ENCODE measurements around the gene DPP6. TPM values are rescaled to one million over a fixed set of nuclear protein-coding genes. Genes with fewer than 3 reads are reported as not detected.

The DPP6 gene
- total RNA-seq, 4 donors from 2014 or later = 0.38 TPM; not detected in 2

DNA sequence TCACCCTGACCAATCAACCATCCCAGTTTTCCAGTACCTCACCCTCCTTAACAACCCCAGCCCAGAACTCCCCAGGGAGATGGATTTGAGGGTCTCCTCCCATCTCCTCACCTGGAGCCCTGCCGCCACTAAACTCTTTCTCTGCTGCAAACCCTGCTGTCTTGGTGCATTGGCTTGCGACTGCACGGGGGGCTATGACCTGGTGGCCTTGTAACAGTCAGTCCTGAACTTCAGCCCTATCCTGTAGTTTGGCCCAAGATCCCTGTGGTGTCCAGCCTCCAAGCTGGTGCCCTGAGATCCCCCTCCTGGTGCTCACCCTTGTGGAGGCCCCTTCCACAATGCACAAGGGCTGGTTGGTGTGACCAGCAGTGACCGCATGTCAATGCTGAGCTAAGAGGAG is 858.8 kb downstream of the DPP6 start:
- Histone ChIP-seq H3K36me3 (no peaks in the 10 kb centered on the region), H3K4me3 (no peak overlapping the region), H3K4me1 (peaks cover 4 to 15% (median 6%) of the 10 kb centered on the region in 3 donors), H3K9me3 (peaks cover 0 to 12% (median 0%) of the 10 kb centered on the region in 3 donors), H3K27me3 (peaks cover 0 to 41% (median 3%) of the 10 kb centered on the region in 4 donors), H3K27ac (no peak overlapping the region)
- 94 to 100% methylated on average over 2 to 4 of the region's 4 CpGs for WGBS, 2 donors
- intact Hi-C loops (cut with DNase I) = no loop called here
- no peak for DNase-seq
- TF ChIP-seq POLR2A (IDR thresholded peaks at IDR 0.05) = no peak
- TF ChIP-seq, protein P1, sequence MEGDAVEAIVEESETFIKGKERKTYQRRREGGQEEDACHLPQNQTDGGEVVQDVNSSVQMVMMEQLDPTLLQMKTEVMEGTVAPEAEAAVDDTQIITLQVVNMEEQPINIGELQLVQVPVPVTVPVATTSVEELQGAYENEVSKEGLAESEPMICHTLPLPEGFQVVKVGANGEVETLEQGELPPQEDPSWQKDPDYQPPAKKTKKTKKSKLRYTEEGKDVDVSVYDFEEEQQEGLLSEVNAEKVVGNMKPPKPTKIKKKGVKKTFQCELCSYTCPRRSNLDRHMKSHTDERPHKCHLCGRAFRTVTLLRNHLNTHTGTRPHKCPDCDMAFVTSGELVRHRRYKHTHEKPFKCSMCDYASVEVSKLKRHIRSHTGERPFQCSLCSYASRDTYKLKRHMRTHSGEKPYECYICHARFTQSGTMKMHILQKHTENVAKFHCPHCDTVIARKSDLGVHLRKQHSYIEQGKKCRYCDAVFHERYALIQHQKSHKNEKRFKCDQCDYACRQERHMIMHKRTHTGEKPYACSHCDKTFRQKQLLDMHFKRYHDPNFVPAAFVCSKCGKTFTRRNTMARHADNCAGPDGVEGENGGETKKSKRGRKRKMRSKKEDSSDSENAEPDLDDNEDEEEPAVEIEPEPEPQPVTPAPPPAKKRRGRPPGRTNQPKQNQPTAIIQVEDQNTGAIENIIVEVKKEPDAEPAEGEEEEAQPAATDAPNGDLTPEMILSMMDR (IDR thresholded peaks at IDR 0.05) = no peak

DNA sequence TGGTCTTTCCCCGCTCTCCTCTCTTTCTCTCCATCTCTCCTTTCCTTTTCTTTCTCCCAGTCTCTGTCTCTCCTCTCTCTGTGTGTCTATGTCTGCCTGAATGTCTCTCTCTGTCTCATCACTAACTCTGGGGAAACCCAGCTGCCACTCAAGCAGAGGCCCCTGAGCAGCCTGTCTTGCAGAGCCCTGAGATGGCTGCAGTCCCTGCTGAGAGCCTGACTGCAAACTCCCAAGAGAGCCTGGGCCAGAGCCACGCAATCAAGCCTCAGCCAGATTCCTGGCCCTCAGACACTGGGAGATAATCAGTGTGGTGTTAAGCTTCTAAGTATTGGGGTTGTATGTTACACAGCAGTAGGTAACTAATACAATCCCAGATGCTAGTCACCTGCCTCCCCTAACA is 859.2 kb downstream of the DPP6 start:
- Histone ChIP-seq H3K27me3 (peaks cover 0 to 46% (median 3%) of the 10 kb centered on the region in 4 donors), H3K9me3 (peaks cover 0 to 12% (median 0%) of the 10 kb centered on the region in 3 donors), H3K36me3 (no peaks in the 10 kb centered on the region), H3K4me1 (peaks cover 4 to 15% (median 6%) of the 10 kb centered on the region in 3 donors), H3K4me3 (no peak overlapping the region), H3K27ac (no peak overlapping the region)
- no peak for TF ChIP-seq POLR2A (IDR thresholded peaks at IDR 0.05)
- TF ChIP-seq, protein P1 (IDR thresholded peaks at IDR 0.05) = no peak
- 0 to 54% methylated on average over 1 to 2 of the region's 2 CpGs for WGBS, 2 donors
- intact Hi-C loops (cut with DNase I) = no loop called here
- no peak for DNase-seq

DNA sequence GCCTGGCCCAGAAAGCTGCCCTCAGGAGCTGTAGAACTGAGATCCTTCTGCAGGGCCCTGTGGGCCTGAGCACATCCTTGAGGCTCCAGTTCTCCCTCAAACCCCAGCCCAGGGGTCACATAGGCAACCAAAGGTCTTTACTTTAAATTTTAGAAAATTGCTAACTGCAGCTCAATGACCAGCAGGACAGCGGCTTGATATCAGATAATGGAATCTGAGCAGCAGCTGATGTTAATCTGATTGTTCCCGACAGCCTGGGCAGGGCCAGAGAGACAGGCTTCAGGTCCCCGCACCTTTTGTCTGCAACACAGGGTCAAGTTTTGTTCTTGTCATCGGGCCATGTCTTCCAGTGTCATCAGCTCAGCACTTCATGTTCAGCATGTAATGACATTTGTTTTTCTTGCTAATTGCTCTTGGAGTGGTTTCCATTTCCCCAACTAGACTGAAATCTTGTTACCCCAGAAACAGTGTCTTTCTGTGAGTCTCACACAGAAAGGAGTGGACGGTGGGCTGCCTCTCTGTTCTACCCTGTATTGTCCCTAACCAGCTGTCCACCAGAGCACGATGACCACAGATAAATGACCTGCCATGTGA is 859.8 kb downstream of the DPP6 start:
- H3K27me3 ChIP-seq = peaks cover 0 to 51% (median 3%) of the 10 kb centered on the region in 4 donors
- no peak overlapping the region for H3K4me3 ChIP-seq
- DNase-seq = no peak
- TF ChIP-seq, protein P1 (IDR thresholded peaks at IDR 0.05) = no peak
- H3K36me3 ChIP-seq = no peaks in the 10 kb centered on the region
- WGBS, 2 donors = 68 to 79% methylated on average over 5 to 6 of the region's 6 CpGs
- H3K4me1 ChIP-seq = peaks cover 4 to 15% (median 6%) of the 10 kb centered on the region in 3 donors
- peaks cover 0 to 12% (median 0%) of the 10 kb centered on the region in 3 donors for H3K9me3 ChIP-seq
- no peak overlapping the region for H3K27ac ChIP-seq
- intact Hi-C loops (cut with DNase I) = no loop called here

DNA sequence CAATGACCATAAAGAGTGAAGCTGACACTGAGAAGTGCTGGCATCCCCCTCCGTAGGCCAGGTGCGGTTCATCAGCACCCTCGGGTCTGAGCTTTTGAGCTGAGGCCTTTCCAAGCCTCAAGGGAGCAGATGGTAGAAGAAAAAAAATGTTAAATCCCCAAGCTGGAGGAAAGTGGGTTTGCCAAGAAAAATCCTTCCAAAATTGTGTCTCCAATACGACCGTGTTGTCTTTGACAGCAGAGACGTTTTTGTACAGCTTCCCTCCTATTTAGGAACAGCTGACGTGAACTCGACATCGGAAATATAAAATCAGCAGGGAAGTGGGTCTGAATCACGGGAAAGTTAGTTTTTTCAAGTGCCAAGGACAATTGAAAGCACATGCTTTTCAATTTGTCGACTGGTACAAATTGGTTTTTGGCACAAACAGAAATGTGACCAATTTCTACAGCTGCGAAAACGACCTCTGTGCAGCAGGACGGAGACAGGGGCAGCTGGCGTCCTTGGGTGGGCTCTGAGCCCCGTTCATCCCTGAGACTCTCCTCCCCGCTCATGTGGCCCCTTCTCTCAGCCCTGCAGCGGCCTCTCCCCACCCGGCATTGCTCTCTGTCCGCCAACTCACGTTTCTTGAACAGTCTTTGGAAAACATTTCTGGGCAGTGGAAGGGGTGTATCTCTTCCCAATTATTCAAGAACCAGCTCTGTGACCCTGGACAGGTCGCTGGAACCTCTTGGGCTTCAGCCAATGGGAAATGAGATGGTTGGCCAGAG is 860.9 kb downstream of the DPP6 start:
- H3K4me1 ChIP-seq = peaks cover 4 to 15% (median 6%) of the 10 kb centered on the region in 3 donors
- peaks cover 0 to 53% (median 3%) of the 10 kb centered on the region in 4 donors for H3K27me3 ChIP-seq
- no peak for DNase-seq
- intact Hi-C loops (cut with DNase I) = no loop called here
- no peaks in the 10 kb centered on the region for H3K36me3 ChIP-seq
- 64 to 65% methylated on average over 18 to 21 of the region's 22 CpGs for WGBS, 2 donors
- no peak overlapping the region for H3K4me3 ChIP-seq
- no peak for TF ChIP-seq POLR2A (IDR thresholded peaks at IDR 0.05)
- TF ChIP-seq, protein P1 (IDR thresholded peaks at IDR 0.05) = no peak
- no peak overlapping the region for H3K27ac ChIP-seq
- H3K9me3 ChIP-seq = peaks cover 0 to 12% (median 0%) of the 10 kb centered on the region in 3 donors
